HG03457 (cell line): ENCODE data around the gene GM2A.
A peak's percentile ranks its signal among the peaks of the same experiment; 100 is the strongest.
"Not testable (repeated sequence)": the region's sequence is repeated elsewhere in the genome, so short reads cannot be mapped to it uniquely, and the experiment has no call there.

Experiments used
- ATAC-seq: cut with Tn5 transposase; IDR thresholded peaks from one replicate; pipeline ENCODE4 v1.9.1; 2021; ENCODE audit warnings: moderate number of reproducible peaks; ENCODE audit not compliant: unreplicated experiment

Gene GM2A

GRCh38 chr5:151251001-151251551 is 1.9 kb upstream of the GM2A start:
- ATAC-seq = no peak

- no peak for ATAC-seq
These were observed 1.4 kb upstream of the GM2A start for GRCh38 chr5:151251621-151252020.

- ATAC-seq = no peak
These were observed 593 bp downstream of the GM2A start for GRCh38 chr5:151253605-151253950.

GRCh38 chr5:151254556-151254955 is 1.6 kb downstream of the GM2A start:
- no peak for ATAC-seq

GRCh38 chr5:151254990-151255389 is 2.0 kb downstream of the GM2A start:
- ATAC-seq = not testable (repeated sequence)

- peak; percentile 28 for ATAC-seq
These were observed 2.8 kb downstream of the GM2A start for GRCh38 chr5:151255621-151256286.

GRCh38 chr5:151257731-151258181 is 4.8 kb downstream of the GM2A start:
- ATAC-seq = peak; percentile 21

GRCh38 chr5:151258201-151258611 is 5.2 kb downstream of the GM2A start:
- no peak for ATAC-seq

- ATAC-seq = no peak
These were observed 5.8 kb downstream of the GM2A start for GRCh38 chr5:151258816-151259215.

- ATAC-seq = no peak
These were observed 6.9 kb downstream of the GM2A start for GRCh38 chr5:151259931-151260330.

GRCh38 chr5:151262532-151262931 is 9.5 kb downstream of the GM2A start:
- no peak for ATAC-seq

- no peak for ATAC-seq
These were observed 11.1 kb downstream of the GM2A start for GRCh38 chr5:151264113-151264512.

GRCh38 chr5:151267491-151268260 is 14.7 kb downstream of the GM2A start:
- no peak for ATAC-seq

GRCh38 chr5:151270599-151270998 is 17.6 kb downstream of the GM2A start:
- peak; percentile 93 for ATAC-seq

GRCh38 chr5:151271336-151271735 is 18.4 kb downstream of the GM2A start:
- no peak for ATAC-seq

GRCh38 chr5:151274666-151275065 is 21.7 kb downstream of the GM2A start:
- no peak for ATAC-seq

- ATAC-seq = no peak
These were observed 22.8 kb downstream of the GM2A start for GRCh38 chr5:151275803-151276202.

GRCh38 chr5:151278845-151279244 is 25.9 kb downstream of the GM2A start:
- ATAC-seq = no peak

- ATAC-seq = no peak
These were observed 27.5 kb downstream of the GM2A start for GRCh38 chr5:151280443-151280842.

- ATAC-seq = no peak
These were observed 28.1 kb downstream of the GM2A start for GRCh38 chr5:151281001-151281639.

- ATAC-seq = no peak
These were observed 30.3 kb downstream of the GM2A start for GRCh38 chr5:151283120-151283825.
